ENCODE measurements around the gene GPR31. TPM values are rescaled to one million over a fixed set of nuclear protein-coding genes. Genes with fewer than 3 reads are reported as not detected.
"Not testable (repeated sequence)": the region's sequence is repeated elsewhere in the genome, so short reads cannot be mapped to it uniquely, and the experiment has no call there.

Gene GPR31, protein sequence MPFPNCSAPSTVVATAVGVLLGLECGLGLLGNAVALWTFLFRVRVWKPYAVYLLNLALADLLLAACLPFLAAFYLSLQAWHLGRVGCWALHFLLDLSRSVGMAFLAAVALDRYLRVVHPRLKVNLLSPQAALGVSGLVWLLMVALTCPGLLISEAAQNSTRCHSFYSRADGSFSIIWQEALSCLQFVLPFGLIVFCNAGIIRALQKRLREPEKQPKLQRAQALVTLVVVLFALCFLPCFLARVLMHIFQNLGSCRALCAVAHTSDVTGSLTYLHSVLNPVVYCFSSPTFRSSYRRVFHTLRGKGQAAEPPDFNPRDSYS
- not detected in 2 replicates for total RNA-seq
- polyA plus RNA-seq (2012), result not detected

DNA sequence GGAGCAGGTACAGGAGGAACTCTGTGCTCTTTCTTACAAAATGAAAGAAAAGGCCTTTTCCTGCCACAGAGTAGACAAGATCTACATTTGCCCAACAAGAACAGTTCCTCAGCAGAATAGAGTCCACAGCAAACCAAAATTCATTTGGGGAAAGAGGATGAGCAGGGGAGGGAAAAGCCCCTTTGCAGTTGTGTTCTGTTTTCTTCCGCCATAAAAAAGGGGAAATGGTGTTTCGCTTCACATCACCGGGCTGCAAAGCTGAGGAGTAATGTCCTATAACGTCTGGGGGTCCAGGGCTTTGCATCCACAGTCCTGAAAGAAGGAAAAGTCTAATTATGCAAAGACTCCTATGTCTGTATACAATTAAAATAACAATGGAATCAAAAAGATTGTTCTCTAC is at the start of gene GPR31:
TSS of gene GPR31 (minus strand) at position 118 of the 400 bp plus-strand sequence. CDS start 149 bp downstream, outside the sequence.
- no peak for DNase-seq (ENCODE audit: low read depth)

- no peak for DNase-seq (ENCODE audit: low read depth)
Measured at GRCh38 chr6:167207527-167207926, 49.7 kb upstream of the GPR31 start.

DNA sequence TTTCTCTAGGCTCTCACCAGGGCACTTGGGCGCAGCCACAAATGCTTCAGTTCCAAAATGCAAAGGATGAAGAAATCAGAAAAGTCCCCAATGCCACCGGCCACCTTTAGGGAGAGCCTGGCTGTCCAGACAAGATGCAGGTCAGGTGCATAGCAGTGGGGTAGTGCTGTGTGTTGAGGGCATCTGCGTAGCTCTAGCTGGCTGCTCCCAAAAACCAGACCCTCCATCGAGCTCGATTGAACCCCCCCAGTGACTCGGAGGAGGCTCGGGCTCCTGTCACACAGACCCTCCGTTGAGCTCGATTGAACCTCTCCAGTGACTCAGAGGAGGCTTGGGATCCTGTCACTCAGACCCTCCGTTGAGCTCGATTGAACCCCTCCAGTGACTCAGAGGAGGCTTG is 47.5 kb upstream of the GPR31 start:
- not testable (repeated sequence) for DNase-seq (ENCODE audit: low read depth)

DNA sequence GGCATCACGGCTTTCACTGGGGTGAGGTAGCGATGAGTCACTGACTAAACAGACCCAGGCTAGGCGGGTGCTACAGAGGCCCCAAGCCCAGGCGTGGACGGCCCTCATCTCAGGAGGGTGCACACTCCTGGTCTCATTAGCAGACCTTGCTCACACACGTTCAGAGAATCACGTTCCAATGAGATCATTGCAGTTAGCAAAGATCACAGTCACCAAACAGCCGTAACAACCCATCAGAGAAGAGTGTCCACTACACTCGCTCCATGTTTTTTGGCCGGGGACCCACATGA is 46.2 kb upstream of the GPR31 start:
- not testable (repeated sequence) for DNase-seq (ENCODE audit: low read depth)

GRCh38 chr6:167203261-167204058 is 45.7 kb upstream of the GPR31 start:
- DNase-seq (ENCODE audit: low read depth), result not testable (repeated sequence)

DNA sequence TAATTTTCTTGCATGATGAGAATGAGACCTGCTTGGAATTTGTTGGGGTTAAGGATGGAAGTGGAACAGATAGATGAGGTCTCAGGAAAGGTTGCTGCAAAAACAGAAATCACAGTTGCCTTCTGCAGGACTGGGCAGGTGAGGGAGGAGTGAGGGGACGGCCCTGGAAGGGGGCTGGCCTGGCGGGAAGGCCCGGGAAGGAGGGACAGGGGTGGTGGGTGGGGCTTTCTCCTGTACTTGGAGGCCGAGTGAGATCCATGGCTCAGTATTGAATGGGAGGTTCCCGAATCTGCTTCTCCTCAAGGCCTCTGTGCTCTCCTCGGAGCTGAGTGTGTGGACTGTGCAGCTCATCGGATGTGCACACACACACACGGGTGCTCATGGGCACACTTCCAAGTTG is 44.8 kb upstream of the GPR31 start:
- not testable (repeated sequence) for DNase-seq (ENCODE audit: low read depth)

GRCh38 chr6:167200806-167201205 is 43.0 kb upstream of the GPR31 start:
- no peak for DNase-seq (ENCODE audit: low read depth)

GRCh38 chr6:167195941-167196610 is 38.3 kb upstream of the GPR31 start:
- DNase-seq (ENCODE audit: low read depth), result not testable (repeated sequence)

- DNase-seq (ENCODE audit: low read depth), result not testable (repeated sequence)
Measured at GRCh38 chr6:167193515-167194125, 35.8 kb upstream of the GPR31 start.

DNA sequence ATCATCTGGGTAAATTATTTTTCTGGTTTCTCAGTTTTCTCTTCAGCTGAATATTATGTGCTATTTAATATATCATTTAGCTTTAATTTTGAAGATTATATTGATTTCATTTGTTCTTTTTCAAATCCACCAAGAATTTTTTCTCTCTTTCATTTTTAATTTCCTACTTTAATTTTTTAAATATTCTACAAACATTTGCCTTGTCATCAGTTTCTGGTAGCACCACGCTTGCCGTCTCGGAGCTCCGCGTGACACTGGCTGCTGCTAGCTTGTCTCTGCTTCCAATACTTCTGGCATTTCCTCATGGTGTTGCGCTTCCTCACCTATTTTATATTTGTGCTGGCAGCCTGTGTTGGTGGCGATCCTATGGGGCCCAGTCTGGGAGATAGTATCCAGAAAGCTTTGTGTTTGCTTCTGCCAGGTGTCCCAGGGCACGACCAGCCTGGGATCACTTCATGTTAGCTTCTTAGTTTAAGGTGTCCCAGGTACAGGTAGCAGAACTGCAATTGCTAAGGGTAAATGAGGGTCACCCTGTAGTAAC is 33.3 kb upstream of the GPR31 start:
- not testable (repeated sequence) for DNase-seq (ENCODE audit: low read depth)

DNA sequence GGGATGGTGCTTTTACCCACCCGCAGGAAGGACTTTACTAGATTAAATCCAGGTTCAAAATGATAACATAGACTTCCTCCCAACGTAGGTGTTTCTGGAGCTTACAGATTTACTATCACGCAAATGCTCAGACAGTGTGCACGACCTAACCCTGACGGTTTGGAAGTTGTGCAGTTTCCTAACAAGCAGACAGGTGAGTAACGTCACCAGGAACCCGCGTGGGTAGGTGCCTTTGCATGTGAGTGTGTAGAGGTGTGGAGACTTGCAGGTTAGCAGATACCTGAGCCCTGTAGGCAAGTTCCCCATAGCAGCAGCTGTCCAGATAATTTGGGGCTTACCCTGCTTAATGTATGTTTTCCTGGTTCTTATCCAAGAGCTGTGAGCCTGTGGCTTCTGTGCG is 29.5 kb upstream of the GPR31 start:
- not testable (repeated sequence) for DNase-seq (ENCODE audit: low read depth)

DNA sequence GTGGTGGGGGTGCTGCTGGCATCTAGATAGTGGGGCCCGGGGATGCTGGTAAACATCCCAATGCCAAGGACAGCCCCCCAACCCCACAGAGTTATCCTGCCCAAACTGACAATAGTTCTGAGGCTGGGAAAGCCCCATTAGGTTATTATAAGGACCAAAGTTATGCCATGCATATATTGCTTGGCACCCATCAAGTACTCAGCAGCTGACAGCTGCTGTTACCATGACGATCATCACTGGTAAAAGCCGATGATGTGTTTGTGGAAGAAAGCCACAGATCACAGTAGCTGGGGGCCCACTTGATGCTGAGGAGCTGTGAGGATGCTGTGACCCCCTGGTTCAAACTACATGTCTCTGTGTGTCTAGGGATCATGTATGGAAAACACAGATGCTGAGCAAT is 27.3 kb upstream of the GPR31 start:
- DNase-seq (ENCODE audit: low read depth), result not testable (repeated sequence)

DNA sequence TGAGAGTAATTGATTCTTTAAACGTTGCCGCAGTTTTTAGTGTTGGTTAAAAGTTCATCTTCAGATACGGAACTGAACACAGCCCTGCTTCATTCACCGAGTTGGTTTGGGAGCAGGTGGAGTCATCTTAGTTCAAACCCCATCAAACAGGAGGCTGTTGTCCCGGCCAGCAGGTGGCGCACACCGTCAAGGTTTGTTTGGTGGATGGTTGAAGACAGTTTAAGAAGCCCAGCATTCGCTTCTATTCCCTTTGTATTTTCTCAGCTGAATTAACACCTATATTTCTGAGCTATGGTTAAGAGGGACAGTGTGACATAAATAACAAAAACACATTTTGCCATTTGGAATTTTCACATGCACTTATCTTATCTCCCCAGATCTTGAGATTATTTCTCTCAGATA is 25.1 kb upstream of the GPR31 start:
- not testable (repeated sequence) for DNase-seq (ENCODE audit: low read depth)

DNA sequence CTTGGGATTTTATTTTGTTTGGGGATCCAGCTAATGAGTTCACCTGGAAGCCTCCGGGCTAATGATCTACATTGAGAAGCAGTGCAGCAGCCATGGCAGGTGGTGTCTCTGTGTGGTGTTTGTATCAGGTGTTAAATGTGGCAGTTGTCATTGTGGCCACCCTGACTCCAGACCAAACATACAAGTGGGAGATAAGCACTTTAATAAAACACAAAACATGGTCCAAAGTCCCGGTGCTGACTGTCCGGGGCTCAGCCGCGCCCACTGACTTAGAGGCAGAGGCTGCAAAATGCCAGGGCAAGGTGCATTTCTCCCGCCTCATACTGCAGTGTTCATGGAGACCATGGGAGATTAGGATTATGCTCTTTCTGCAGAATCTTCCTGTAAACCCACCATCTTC is 23.6 kb upstream of the GPR31 start:
- not testable (repeated sequence) for DNase-seq (ENCODE audit: low read depth)

GRCh38 chr6:167180086-167180485 is 22.3 kb upstream of the GPR31 start:
- not testable (repeated sequence) for DNase-seq (ENCODE audit: low read depth)

DNA sequence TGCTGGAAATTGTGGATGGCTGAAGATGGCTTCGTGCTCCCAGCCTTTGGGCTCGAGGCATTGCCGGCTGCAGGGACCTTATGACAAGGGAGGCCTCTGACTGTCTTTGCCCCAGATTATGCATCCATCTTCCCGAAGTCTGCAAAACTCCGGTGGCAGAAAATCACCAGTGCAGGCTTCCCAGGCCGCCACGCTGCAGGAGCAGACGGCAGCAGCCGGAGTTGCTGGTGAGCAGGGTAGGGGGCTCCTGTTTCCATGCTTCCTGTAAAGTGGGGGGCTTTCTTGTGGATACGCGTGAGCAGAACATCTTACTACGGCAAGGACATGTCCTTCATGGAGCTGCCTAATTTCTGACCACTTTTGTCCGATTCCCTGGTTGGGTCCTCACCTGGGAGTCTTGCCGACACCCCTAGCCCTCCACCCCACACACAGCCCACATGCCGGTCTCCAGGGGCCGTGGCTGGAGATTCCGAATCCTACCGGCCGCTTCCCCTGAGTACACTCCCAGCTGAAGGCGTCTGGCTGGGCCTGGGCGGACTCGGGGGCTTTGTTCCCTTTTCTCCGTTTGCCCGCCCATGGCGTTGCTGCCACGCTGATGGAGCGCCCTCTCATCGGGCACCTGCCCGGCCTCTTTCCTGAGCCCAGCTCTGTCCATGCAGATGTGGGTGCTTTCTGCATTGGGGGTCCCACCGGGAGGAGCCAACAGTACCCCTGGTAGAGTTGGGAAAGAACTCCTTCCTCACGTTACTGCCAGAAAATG is 21.3 kb upstream of the GPR31 start:
- DNase-seq (ENCODE audit: low read depth), result not testable (repeated sequence)

- DNase-seq (ENCODE audit: low read depth), result not testable (repeated sequence)
Measured at GRCh38 chr6:167177271-167177670, 19.5 kb upstream of the GPR31 start.

GRCh38 chr6:167172011-167172410 is 14.2 kb upstream of the GPR31 start:
- DNase-seq (ENCODE audit: low read depth), result not testable (repeated sequence)

DNA sequence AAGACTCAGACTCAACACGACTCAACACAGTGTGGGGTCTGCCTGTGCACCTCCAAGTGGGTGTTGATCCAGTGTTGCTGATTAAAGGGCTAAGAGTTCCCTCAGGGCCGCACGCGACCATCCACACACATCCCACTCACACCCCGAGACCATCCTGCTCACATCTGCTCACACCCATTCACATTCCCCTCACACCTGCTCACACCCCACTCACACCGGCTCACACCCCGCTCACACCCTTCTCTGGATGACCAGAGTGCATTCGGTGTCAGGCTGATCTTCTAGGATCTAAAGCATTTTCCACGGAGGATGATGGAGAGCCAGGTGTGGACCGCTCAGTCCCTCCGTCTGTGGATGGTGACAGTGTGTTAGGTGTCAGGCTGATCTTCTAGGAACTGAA is 13.5 kb upstream of the GPR31 start:
- DNase-seq (ENCODE audit: low read depth), result not testable (repeated sequence)

DNA sequence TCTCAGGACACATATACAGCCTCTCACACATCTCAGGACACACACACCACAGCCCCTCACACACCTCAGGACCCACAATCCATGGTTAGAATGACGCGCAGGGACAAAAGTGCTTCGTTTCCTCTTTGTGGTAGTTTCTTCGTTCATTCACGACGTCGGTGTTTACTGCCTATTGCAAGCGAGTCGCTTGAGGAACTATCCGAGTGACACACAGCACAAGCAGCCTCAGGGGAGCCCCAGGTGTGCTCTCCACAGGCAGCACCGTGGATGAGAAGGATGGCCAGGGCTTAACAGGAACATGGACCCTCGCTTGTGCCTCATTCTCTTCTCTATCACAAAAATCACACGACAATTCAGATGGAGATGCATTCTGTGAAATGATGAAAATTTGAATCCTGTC is 12.1 kb upstream of the GPR31 start:
- not testable (repeated sequence) for DNase-seq (ENCODE audit: low read depth)

All from myocyte (in vitro differentiated cells).